HEK293 (cell line): ENCODE data around the gene CD86.

Experiments used
- CTCF ChIA-PET: fragments of 350-600 bp; formaldehyde crosslinking; extraction: SDS; loops from one replicate; lab custom pipeline; 2021; ENCODE audit warnings: antibody characterized with exemption; lab: Yijun Ruan, JAX
- POLR2A ChIA-PET: fragments of 300-600 bp; formaldehyde crosslinking; extraction: SDS; loops from one replicate; lab custom pipeline; 2020; ENCODE audit warnings: antibody characterized with exemption, inconsistent platforms; lab: Yijun Ruan, JAX
- H3K27ac ChIP-seq: fragments of 200-500 bp; sonication (Bioruptor generic); 2 replicates; pipeline ENCODE4 v1.5.1; 2014; ENCODE audit warnings: low read depth, low read length, control low read depth, inconsistent platforms; ENCODE audit errors: extremely low read depth
- H3K36me3 ChIP-seq, 2 experiments: fragments of 200-500 bp in 1 of 2; sonication (Bioruptor generic) in 1 of 2; 1 replicate in 1 of 2; 2 replicates in 1 of 2; pipeline ENCODE4 v1.5.1; 2014 to 2017; ENCODE audit warnings: inconsistent platforms in 2 of 2, low read length in 2 of 2; ENCODE audit not compliant: control insufficient read depth in 2 of 2, insufficient read depth in 1 of 2
- H3K4me1 ChIP-seq: fragments of 200-500 bp; sonication (Bioruptor generic); 2 replicates; pipeline ENCODE4 v1.5.1; 2014; ENCODE audit warnings: mild to moderate bottlenecking, low read length, inconsistent platforms; ENCODE audit not compliant: control insufficient read depth, insufficient read depth
- H3K4me3 ChIP-seq: 2 replicates; pipeline ENCODE4 v1.5.1; 2011; ENCODE audit warnings: low read depth, mild to moderate bottlenecking, control low read depth, low read length, moderate library complexity
- H3K9me3 ChIP-seq: fragments of 200-500 bp; sonication (Bioruptor generic); 2 replicates; pipeline ENCODE4 v1.5.1; 2014; ENCODE audit warnings: low read depth, low read length, inconsistent platforms; ENCODE audit not compliant: control insufficient read depth, insufficient read depth
- BCL11A ChIP-seq: fragments of 450-650 bp; formaldehyde crosslinking; IDR thresholded peaks from 2 replicates; pipeline ENCODE4 v1.5.1; 2016; ENCODE audit warnings: low read depth, missing biosample characterization, missing genetic modification characterization
- GLI2 ChIP-seq: fragments of 450-650 bp; formaldehyde crosslinking; IDR thresholded peaks from 2 replicates; pipeline ENCODE4; 2017; ENCODE audit warnings: missing biosample characterization, missing genetic modification characterization, low read depth, borderline replicate concordance
- IKZF3 ChIP-seq: fragments of 450-650 bp; IDR thresholded peaks from 2 replicates; pipeline ENCODE4 v1.5.0; 2018; ENCODE audit warnings: missing biosample characterization, mild to moderate bottlenecking, missing genetic modification characterization, moderate library complexity
- KLF10 ChIP-seq: fragments of 450-650 bp; IDR thresholded peaks from 2 replicates; pipeline ENCODE4 v1.5.1; 2018; ENCODE audit warnings: missing biosample characterization, mild to moderate bottlenecking, missing genetic modification characterization
- PRDM10 ChIP-seq: fragments of 450-650 bp; formaldehyde crosslinking; IDR thresholded peaks from 2 replicates; pipeline ENCODE4 v1.5.1; 2016; ENCODE audit warnings: missing biosample characterization, missing genetic modification characterization
- ZBTB20 ChIP-seq: fragments of 450-650 bp; formaldehyde crosslinking; IDR thresholded peaks from 2 replicates; pipeline ENCODE4 v1.5.1; 2016; ENCODE audit warnings: missing biosample characterization, missing genetic modification characterization
- ZFHX2 ChIP-seq: fragments of 450-650 bp; formaldehyde crosslinking; conservative IDR thresholded peaks from 2 replicates; pipeline ENCODE4 v1.5.1; 2016; ENCODE audit warnings: missing biosample characterization, missing genetic modification characterization
- ZIC2 ChIP-seq: fragments of 450-650 bp; formaldehyde crosslinking; IDR thresholded peaks from 2 replicates; pipeline ENCODE4 v1.5.1; 2016; ENCODE audit warnings: missing biosample characterization, missing genetic modification characterization
- ZNF157 ChIP-seq: fragments of 450-650 bp; formaldehyde crosslinking; IDR thresholded peaks from 2 replicates; pipeline ENCODE4 v1.5.1; 2016; ENCODE audit warnings: missing biosample characterization, missing genetic modification characterization
- ZNF174 ChIP-seq: fragments of 450-650 bp; formaldehyde crosslinking; IDR thresholded peaks from 2 replicates; pipeline ENCODE4 v1.5.0; 2017; ENCODE audit warnings: missing biosample characterization, mild to moderate bottlenecking, missing genetic modification characterization
- ZNF292 ChIP-seq: fragments of 450-650 bp; formaldehyde crosslinking; IDR thresholded peaks from 2 replicates; pipeline ENCODE4 v1.5.1; 2016; ENCODE audit warnings: low read depth, missing biosample characterization, missing genetic modification characterization, borderline replicate concordance
- ZNF426 ChIP-seq: fragments of 450-650 bp; formaldehyde crosslinking; IDR thresholded peaks from 2 replicates; pipeline ENCODE4 v1.5.1; 2017; ENCODE audit warnings: missing biosample characterization, missing genetic modification characterization, mild to moderate bottlenecking, inconsistent platforms, moderate library complexity
- ZNF433 ChIP-seq: fragments of 450-650 bp; formaldehyde crosslinking; IDR thresholded peaks from 2 replicates; pipeline ENCODE4 v1.5.1; 2016; ENCODE audit warnings: missing biosample characterization, missing genetic modification characterization, low read depth
- ZNF518A ChIP-seq: fragments of 450-650 bp; formaldehyde crosslinking; conservative IDR thresholded peaks from 2 replicates; pipeline ENCODE4 v1.5.1; 2016; ENCODE audit warnings: low read depth, missing biosample characterization, missing genetic modification characterization
- ZNF555 ChIP-seq: fragments of 450-650 bp; formaldehyde crosslinking; conservative IDR thresholded peaks from 2 replicates; pipeline ENCODE4 v1.5.1; 2017; ENCODE audit warnings: missing biosample characterization, mild to moderate bottlenecking, missing genetic modification characterization, inconsistent platforms
- ZNF561 ChIP-seq: fragments of 450-650 bp; IDR thresholded peaks from 2 replicates; pipeline ENCODE4 v1.5.1; 2018; ENCODE audit warnings: missing biosample characterization, missing genetic modification characterization, borderline replicate concordance
- ZNF623 ChIP-seq: fragments of 450-650 bp; formaldehyde crosslinking; IDR thresholded peaks from 2 replicates; pipeline ENCODE4 v1.5.1; 2016; ENCODE audit warnings: missing biosample characterization, missing genetic modification characterization
- ZNF677 ChIP-seq: fragments of 450-650 bp; IDR thresholded peaks from 2 replicates; pipeline ENCODE4 v1.5.0; 2018; ENCODE audit warnings: missing biosample characterization, mild to moderate bottlenecking, missing genetic modification characterization, moderate library complexity
- ZNF704 ChIP-seq: fragments of 450-650 bp; formaldehyde crosslinking; IDR thresholded peaks from 2 replicates; pipeline ENCODE4 v1.5.1; 2016; ENCODE audit warnings: missing biosample characterization, missing genetic modification characterization
- ZNF830 ChIP-seq: fragments of 450-650 bp; IDR thresholded peaks from 2 replicates; pipeline ENCODE4 v1.5.0; 2018; ENCODE audit warnings: missing biosample characterization, missing genetic modification characterization, low read depth, mild to moderate bottlenecking, moderate library complexity
- ZSCAN23 ChIP-seq: fragments of 450-650 bp; formaldehyde crosslinking; IDR thresholded peaks from 2 replicates; pipeline ENCODE4 v1.5.1; 2016; ENCODE audit warnings: missing biosample characterization, missing genetic modification characterization

Gene CD86

GRCh38 chr3:122055215-122055614, at the start of gene CD86:
Gene CD86 (plus strand): TSS chr3:122055362. CDS start chr3:122055490, 128 bp downstream.
- Histone ChIP-seq H3K27ac (no peak within 1 kb of the TSS), H3K36me3 (no peaks in the 10 kb centered on the region), H3K4me1 (no peaks in the 10 kb centered on the region), H3K9me3 (no peaks in the 10 kb centered on the region), H3K4me3 (no peak within 1 kb of the TSS)
- POLR2A ChIA-PET: no interaction called here
- TF ChIP-seq ZNF623 (tag by site-specific recombination) (no peak), ZNF174 (tag by site-specific recombination) (no peak), ZNF830 (tag by site-specific recombination) (no peak), ZNF426 (no peak), KLF10 (tag by site-specific recombination) (no peak)
- CTCF ChIA-PET: interaction anchor here (1.2 kb wide), 1 partner anchor 60 kb away, joined by 3 read pairs; no protein-coding TSS in a partner anchor

GRCh38 chr3:122006267-122006666, 48.9 kb upstream of the CD86 start:
- TF ChIP-seq ZSCAN23: no peak
- TF ChIP-seq ZNF518A (tag by site-specific recombination): no peak
- no peak for TF ChIP-seq GLI2 (tag by site-specific recombination)
- TF ChIP-seq ZNF623 (tag by site-specific recombination): no peak
- TF ChIP-seq ZNF561: no peak
- no peak for TF ChIP-seq ZNF433 (tag by site-specific recombination)
- TF ChIP-seq ZNF555 (tag by site-specific recombination): no peak
- no peak for TF ChIP-seq ZNF157
- TF ChIP-seq ZIC2 (tag by site-specific recombination): no peak
- no peak for TF ChIP-seq ZNF292 (tag by site-specific recombination)
- no peak for TF ChIP-seq BCL11A
- no peak for TF ChIP-seq PRDM10 (tag by site-specific recombination)
- TF ChIP-seq ZFHX2 (tag by site-specific recombination): no peak
- TF ChIP-seq IKZF3 (tag by site-specific recombination): no peak
- TF ChIP-seq ZBTB20: no peak
- TF ChIP-seq ZNF677 (tag by site-specific recombination): no peak
- no peak for TF ChIP-seq ZNF704 (tag by site-specific recombination)
- TF ChIP-seq, all 188 proteins: peak for 0
- no peak overlapping the region for H3K27ac ChIP-seq
- ChIA-PET POLR2A (no interaction called here), CTCF (interaction anchor here (2.4 kb wide), 1 partner anchor 11 kb away, joined by 7 read pairs; no protein-coding TSS in a partner anchor)
- no peak overlapping the region for H3K4me3 ChIP-seq
- no peaks in the 10 kb centered on the region for H3K9me3 ChIP-seq
- H3K36me3 ChIP-seq: no peaks in the 10 kb centered on the region
- no peaks in the 10 kb centered on the region for H3K4me1 ChIP-seq
